Endodermal cell (in vitro differentiated cells): ENCODE measurements around the gene TLE2. TPM values are rescaled to one million over a fixed set of nuclear protein-coding genes. Genes with fewer than 3 reads are reported as not detected.

Experiments
- DNase-seq: peaks from one replicate; pipeline ENCODE4 v3.0.0-alpha.2; 2017
- H3K27ac ChIP-seq: 2 replicates; pipeline ENCODE4 v1.5.1; 2013; ENCODE audit warnings: mild to moderate bottlenecking, low read depth, low read length, moderate library complexity
- H3K27me3 ChIP-seq: 2 replicates; pipeline ENCODE4 v1.6.1; 2013; ENCODE audit warnings: mild to moderate bottlenecking, low read length, moderate library complexity; ENCODE audit not compliant: insufficient read depth, control insufficient read depth, poor library complexity, severe bottlenecking
- H3K36me3 ChIP-seq: 2 replicates; pipeline ENCODE4 v1.7.0; 2013; ENCODE audit warnings: mild to moderate bottlenecking, low read length, moderate library complexity; ENCODE audit not compliant: control insufficient read depth, insufficient read depth
- H3K4me1 ChIP-seq: one replicate; pipeline ENCODE4 v1.7.0; 2013; ENCODE audit warnings: low read length; ENCODE audit not compliant: control insufficient read depth, insufficient read depth
- H3K4me3 ChIP-seq: 2 replicates; pipeline ENCODE4 v1.5.1; 2013; ENCODE audit warnings: mild to moderate bottlenecking, low read length, moderate library complexity
- H3K9ac ChIP-seq: 2 replicates; pipeline ENCODE4 v1.6.1; 2013; ENCODE audit warnings: mild to moderate bottlenecking, low read length, moderate library complexity; ENCODE audit not compliant: poor library complexity, severe bottlenecking; ENCODE audit errors: extremely low read depth
- H3K9me3 ChIP-seq: 2 replicates; pipeline ENCODE4 v1.6.1; 2013; ENCODE audit warnings: mild to moderate bottlenecking, low read length, moderate library complexity; ENCODE audit not compliant: control insufficient read depth
- H3K27ac Mint-ChIP-seq: 2 replicates; pipeline ENCODE4 v1.8.0; 2020; ENCODE audit warnings: mixed read lengths
- H3K27me3 Mint-ChIP-seq: 2 replicates; pipeline ENCODE4 v1.8.0; 2021; ENCODE audit warnings: mild to moderate bottlenecking, mixed read lengths; ENCODE audit not compliant: insufficient read depth
- H3K36me3 Mint-ChIP-seq: 2 replicates; pipeline ENCODE4 v1.8.0; 2020; ENCODE audit warnings: low read depth, mixed read lengths
- H3K4me1 Mint-ChIP-seq: 2 replicates; pipeline ENCODE4 v1.8.0; 2020; ENCODE audit warnings: mixed read lengths
- H3K4me3 Mint-ChIP-seq: 2 replicates; pipeline ENCODE4 v1.8.0; 2020; ENCODE audit warnings: mild to moderate bottlenecking, moderate library complexity, mixed read lengths
- H3K9me3 Mint-ChIP-seq: 2 replicates; pipeline ENCODE4 v1.8.0; 2020; ENCODE audit warnings: mild to moderate bottlenecking, mixed read lengths
- whole genome bisulfite sequencing, 2 experiments: methylation state at CpG; one replicate each; pipeline versions ENCODE4 v1.1.5 to v1.1.7; 2013; ENCODE audit warnings: missing lambda C conversion rate in 2 of 2, mixed read lengths in 1 of 2; ENCODE audit not compliant: insufficient coverage in 1 of 2, insufficient read length in 1 of 2; 5-methylcytosine and 5-hydroxymethylcytosine counted together
- total RNA-seq, 2 donors: library from RNA; stranded (reverse); fragmentation: NEBNext Ultra II Directional in 1 of 2; extraction: Animal tissue kit (Norgen Biotek cat#: 25700) in 1 of 2; gene quantifications; 2 replicates in 1 of 2; 3 replicates in 1 of 2; pipeline ENCODE4 v1.2.1, GENCODE V29; 2021
- TF ChIP-seq, protein P1 (sequence below): fragments of 200-600 bp; sonication (generic); conservative IDR thresholded peaks from 2 replicates; pipeline ENCODE4 v1.5.0; 2021; ENCODE audit warnings: antibody characterized with exemption, mild to moderate bottlenecking

The TLE2 gene
- total RNA-seq, 2 donors from 2014 or later: 75.0 to 80.3 TPM

DNA sequence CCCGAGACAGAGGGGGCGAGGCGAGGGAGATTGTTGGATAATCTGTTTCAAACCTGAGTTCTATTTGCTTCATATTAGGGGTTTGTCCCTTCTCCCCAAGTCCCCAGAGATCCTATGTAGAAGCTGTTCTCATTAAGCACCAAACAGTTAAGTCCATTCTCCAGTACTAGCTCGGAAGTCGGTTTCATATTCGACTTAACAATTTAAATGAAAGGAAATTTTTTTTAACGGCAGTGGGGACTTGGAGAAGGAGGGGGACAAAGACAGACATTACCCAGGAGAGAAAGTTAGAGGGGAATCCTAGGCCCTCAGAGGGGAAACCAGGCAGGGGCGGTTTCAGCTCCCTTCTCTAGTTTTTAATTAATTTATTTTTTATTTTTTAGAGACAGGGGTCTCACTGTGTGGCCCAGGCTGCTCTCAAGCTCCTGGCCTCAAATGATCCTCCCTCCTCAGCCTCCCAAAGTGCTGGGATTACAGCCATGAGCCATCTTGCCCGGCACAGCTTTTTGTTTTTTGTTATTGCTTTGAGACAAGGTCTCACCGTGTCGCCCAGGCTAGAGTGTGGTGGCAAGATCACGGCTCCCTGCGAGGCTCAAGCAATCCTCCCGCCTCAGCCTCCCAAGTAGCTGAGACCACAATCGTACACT is 13.7 kb upstream of the TLE2 start:
- Histone ChIP-seq H3K27ac (no peak overlapping the region), H3K4me3 (no peak overlapping the region), H3K36me3 (no peaks in the 10 kb centered on the region), H3K27me3 (no peaks in the 10 kb centered on the region), H3K4me1 (peaks cover 5% of the 10 kb centered on the region), H3K9me3 (no peaks in the 10 kb centered on the region), H3K9ac (no peak overlapping the region)
- H3K36me3 Mint-ChIP-seq: no peaks in the 10 kb centered on the region
- H3K27ac Mint-ChIP-seq: peak overlapping the region; percentile 32
- peak overlapping the region; percentile 14 for H3K4me3 Mint-ChIP-seq
- peaks cover 22% of the 10 kb centered on the region for H3K4me1 Mint-ChIP-seq
- H3K27me3 Mint-ChIP-seq: peaks cover 17% of the 10 kb centered on the region
- H3K9me3 Mint-ChIP-seq: no peaks in the 10 kb centered on the region
- TF ChIP-seq, protein P1, sequence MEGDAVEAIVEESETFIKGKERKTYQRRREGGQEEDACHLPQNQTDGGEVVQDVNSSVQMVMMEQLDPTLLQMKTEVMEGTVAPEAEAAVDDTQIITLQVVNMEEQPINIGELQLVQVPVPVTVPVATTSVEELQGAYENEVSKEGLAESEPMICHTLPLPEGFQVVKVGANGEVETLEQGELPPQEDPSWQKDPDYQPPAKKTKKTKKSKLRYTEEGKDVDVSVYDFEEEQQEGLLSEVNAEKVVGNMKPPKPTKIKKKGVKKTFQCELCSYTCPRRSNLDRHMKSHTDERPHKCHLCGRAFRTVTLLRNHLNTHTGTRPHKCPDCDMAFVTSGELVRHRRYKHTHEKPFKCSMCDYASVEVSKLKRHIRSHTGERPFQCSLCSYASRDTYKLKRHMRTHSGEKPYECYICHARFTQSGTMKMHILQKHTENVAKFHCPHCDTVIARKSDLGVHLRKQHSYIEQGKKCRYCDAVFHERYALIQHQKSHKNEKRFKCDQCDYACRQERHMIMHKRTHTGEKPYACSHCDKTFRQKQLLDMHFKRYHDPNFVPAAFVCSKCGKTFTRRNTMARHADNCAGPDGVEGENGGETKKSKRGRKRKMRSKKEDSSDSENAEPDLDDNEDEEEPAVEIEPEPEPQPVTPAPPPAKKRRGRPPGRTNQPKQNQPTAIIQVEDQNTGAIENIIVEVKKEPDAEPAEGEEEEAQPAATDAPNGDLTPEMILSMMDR: no peak
- 54 to 71% methylated on average over 10 to 14 of the region's 15 CpGs for WGBS, 2 experiments
- DNase-seq: no peak

DNA sequence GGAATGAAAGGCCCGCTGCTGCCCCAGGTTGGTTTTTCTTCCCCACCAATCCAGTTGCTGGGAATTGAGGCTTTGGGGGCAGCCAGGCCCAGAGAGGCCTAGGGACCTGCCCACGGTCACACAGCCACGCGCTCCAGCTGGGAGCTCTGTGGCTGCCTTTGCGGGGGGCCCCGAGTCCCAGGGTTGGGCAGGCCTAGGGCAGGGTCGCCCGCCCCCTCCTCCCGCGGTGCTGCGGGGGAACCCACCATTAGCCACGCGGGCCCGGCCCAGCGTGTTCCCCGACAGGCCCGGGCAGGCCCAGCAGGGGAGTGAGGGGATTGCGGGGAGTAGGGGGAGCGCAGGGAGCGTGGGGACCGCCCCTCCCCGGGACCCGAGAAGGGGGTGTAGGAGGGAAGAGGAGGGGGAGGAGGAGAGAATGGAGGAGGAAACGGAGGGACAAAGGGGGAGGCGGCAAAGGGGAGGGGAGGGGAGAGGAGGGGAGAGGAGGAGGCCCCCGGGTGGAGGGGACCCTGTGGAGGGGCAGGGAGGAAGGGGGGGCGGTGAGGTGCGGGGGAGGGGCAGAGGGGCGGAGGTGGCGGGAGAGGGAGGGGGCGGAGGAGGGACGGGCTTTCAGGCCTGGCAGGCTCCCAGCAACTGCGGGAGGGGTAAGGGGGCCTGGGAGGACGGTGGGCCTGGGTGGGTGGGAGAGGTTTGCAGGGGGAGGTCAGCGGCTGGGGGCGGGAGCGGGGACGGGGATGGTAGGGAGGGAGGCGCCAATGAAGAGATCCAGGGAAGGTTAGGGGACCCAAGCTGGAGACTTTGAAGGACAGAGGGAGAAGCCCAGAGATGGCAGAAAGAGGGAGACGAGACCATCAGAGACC is 12.9 kb upstream of the TLE2 start:
- H3K27ac Mint-ChIP-seq: peak overlapping the region; percentile 32
- no peaks in the 10 kb centered on the region for H3K36me3 ChIP-seq
- peak; percentile 67 for DNase-seq
- WGBS, 2 experiments: 27 to 34% methylated on average over 3 to 34 of the region's 40 CpGs
- no peak overlapping the region for H3K9ac ChIP-seq
- no peaks in the 10 kb centered on the region for H3K9me3 ChIP-seq
- H3K27me3 ChIP-seq: no peaks in the 10 kb centered on the region
- peaks cover 5% of the 10 kb centered on the region for H3K4me1 ChIP-seq
- peaks cover 17% of the 10 kb centered on the region for H3K27me3 Mint-ChIP-seq
- peak overlapping the region; percentile 14 for H3K4me3 Mint-ChIP-seq
- H3K36me3 Mint-ChIP-seq: no peaks in the 10 kb centered on the region
- H3K9me3 Mint-ChIP-seq: no peaks in the 10 kb centered on the region
- H3K4me3 ChIP-seq: no peak overlapping the region
- no peak overlapping the region for H3K27ac ChIP-seq
- TF ChIP-seq, protein P1: no peak
- peaks cover 19% of the 10 kb centered on the region for H3K4me1 Mint-ChIP-seq

DNA sequence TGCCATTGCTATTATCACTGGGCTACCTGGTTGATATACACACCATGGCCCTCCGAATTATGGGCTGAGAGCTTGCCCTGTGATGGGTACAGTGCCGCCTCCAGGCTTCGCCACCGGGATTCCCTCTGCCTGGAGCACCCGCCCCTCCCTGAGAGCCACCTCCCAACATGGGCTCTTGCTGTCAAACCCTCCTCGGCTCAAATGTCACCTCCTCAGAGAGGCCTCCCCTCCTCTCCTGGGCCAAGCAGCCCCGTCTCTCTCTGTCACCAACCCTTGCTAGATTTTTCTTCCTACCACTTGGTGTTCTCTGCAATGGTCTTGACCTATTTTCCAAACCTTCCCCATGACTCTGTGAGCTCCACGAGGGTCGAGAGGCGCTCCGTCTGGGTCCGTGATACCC is 12.2 kb upstream of the TLE2 start:
- Mint-ChIP-seq H3K36me3 (no peaks in the 10 kb centered on the region), H3K27ac (no peak overlapping the region), H3K9me3 (no peaks in the 10 kb centered on the region), H3K27me3 (peaks cover 17% of the 10 kb centered on the region), H3K4me3 (no peak overlapping the region), H3K4me1 (peaks cover 19% of the 10 kb centered on the region)
- TF ChIP-seq, protein P1: no peak
- WGBS, 2 experiments: 40 to 77% methylated on average over 3 to 12 of the region's 12 CpGs
- Histone ChIP-seq H3K27me3 (no peaks in the 10 kb centered on the region), H3K27ac (no peak overlapping the region), H3K4me1 (peaks cover 5% of the 10 kb centered on the region), H3K9me3 (no peaks in the 10 kb centered on the region), H3K36me3 (no peaks in the 10 kb centered on the region), H3K4me3 (no peak overlapping the region), H3K9ac (no peak overlapping the region)
- DNase-seq: peak; percentile 74
